Stimulated activated CD4-positive, alpha-beta T cell treated with anti-CD3 and anti-CD28 coated beads, Interleukin-1b, Interleukin-23, amount 100 ng/mL, for 24 hours (primary cell): Measurements from ENCODE around the gene MARCKSL1.
"Not testable (repeated sequence)": the region's sequence is repeated elsewhere in the genome, so short reads cannot be mapped to it uniquely, and the experiment has no call there.

Source experiments
- DNase-seq, 4 experiments: peaks; one replicate each; pipeline ENCODE4 v3.0.0-alpha.2; 2020; ENCODE audit warnings: low read depth in 4 of 4, low spot score in 1 of 4

MARCKSL1 gene

GRCh38 chr1:32291145-32291707, 44.8 kb downstream of the MARCKSL1 start:
- no peak for DNase-seq

GRCh38 chr1:32289256-32289655, 46.8 kb downstream of the MARCKSL1 start:
- DNase-seq: no peak

DNA sequence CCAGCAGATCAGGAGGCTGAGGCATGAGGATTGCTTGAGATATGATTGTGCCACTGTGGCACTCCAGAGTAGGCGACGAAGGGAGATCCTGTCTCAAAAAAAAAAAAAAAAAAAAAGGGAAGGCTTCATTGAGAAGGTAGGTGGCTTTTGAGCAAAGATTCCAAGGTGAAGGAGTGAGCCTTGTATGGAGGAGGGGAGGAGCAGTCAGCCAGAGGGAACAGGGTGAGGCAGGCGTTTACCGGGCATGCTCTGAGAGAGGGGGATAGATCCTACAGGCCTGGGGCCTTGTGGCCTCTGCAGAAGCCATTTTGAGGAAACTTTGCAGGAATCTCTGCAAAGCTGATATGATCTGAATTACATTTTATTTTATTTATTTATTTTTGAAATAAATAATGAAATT, 49.3 kb downstream of the MARCKSL1 start:
- no peak for DNase-seq

DNA sequence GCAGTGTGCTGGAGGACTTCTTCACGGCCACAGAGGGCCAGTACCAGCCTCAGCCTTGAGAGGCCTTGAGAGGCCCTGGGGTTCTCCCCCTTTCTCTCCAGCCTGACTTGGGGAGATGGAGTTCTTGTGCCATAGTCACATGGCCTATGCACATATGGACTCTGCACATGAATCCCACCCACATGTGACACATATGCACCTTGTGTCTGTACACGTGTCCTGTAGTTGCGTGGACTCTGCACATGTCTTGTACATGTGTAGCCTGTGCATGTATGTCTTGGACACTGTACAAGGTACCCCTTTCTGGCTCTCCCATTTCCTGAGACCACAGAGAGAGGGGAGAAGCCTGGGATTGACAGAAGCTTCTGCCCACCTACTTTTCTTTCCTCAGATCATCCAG, 50.4 kb downstream of the MARCKSL1 start:
- DNase-seq: no peak

GRCh38 chr1:32284777-32285176, 51.3 kb downstream of the MARCKSL1 start:
- not testable (repeated sequence) for DNase-seq
